HS-5 (cell line): Measurements from ENCODE around the gene COL6A2.
"Not testable (repeated sequence)": the region's sequence is repeated elsewhere in the genome, so short reads cannot be mapped to it uniquely, and the experiment has no call there.

Experiments used
- DNase-seq: peaks from one replicate; pipeline ENCODE4 v3.0.0-alpha.2; 2012; ENCODE audit warnings: low read depth

COL6A2 gene

DNA sequence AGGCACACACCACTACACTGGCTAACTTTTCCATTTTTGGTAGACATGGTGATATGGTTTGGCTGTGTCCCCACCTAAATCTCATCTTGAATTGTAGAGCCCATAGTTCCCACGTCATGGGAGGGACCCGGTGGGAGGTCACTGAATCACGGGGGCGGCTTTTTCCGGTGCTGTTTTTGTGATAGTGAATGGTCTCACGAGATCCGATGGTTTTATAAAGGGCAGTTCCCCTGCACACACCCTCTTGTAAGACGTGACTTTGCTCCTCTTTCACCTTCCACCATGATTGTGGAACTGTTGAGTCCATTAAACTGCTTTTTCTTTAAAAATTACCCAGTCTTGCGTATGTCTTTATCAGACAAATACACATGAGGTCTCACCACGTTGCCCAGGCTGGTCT lies 58.8 kb downstream of the COL6A2 start:
- no peak for DNase-seq

DNA sequence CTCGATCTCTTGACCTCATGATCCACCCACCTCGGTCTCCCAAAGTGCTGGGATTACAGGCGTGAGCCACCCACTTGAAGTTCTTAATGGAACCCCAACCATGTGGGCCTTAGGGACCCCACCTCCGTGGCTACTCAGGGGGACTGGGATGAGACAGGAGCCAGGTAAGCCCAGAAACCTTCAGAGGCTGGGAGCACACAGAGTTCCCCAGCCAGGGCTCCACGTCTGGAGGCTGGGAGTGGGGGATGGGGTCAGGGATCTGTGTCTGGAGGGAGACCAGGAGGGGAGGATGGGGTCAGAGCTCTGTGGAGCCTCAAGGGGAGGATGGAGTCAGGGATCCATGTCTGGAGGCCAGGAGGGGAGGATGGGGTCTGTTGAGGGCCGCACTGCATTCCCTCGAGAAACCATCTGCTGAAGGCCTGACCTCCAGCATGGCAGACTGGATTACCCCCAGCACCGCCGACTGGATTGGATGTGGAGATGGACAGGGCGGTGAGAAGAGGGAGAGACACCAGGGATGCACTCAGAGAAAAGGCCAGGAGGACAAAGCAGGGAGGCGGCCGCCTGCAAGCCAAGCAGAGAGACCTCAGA lies 59.6 kb downstream of the COL6A2 start:
- no peak for DNase-seq

GRCh38 chr21:46157987-46158451 lies 60.1 kb downstream of the COL6A2 start:
- DNase-seq: no peak

DNA sequence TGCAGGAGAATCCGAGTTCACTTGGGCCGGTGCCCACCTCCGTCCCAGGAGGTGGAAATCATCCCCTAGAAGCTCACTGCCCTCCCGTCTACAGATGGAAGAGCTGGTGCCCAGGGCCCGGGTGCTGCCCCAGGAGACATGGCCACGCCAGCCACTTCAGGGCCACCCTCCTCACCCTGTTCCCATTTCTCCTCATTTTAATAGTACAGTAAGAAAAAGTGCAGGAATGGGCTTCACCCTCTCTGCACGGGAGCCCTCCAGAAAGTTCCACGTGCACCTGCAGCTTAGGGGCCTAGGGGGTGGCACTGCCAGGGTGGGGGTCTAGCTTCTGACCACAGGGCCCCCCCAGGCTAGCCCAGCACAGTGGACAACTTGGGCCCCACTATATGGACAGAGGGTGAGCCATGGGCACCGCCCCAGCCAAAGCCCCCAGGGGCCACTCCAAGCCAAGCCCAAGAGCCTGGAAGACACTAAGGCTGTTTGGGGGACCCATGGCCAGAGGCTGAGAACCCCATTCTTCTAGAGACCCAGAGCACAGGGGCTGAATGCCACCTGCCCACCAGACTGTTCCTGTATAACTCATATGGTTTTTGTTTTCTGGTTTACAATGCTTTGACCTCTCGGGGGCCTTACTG lies 60.9 kb downstream of the COL6A2 start:
- no peak for DNase-seq

GRCh38 chr21:46159390-46159789 lies 61.5 kb downstream of the COL6A2 start:
- no peak for DNase-seq

DNA sequence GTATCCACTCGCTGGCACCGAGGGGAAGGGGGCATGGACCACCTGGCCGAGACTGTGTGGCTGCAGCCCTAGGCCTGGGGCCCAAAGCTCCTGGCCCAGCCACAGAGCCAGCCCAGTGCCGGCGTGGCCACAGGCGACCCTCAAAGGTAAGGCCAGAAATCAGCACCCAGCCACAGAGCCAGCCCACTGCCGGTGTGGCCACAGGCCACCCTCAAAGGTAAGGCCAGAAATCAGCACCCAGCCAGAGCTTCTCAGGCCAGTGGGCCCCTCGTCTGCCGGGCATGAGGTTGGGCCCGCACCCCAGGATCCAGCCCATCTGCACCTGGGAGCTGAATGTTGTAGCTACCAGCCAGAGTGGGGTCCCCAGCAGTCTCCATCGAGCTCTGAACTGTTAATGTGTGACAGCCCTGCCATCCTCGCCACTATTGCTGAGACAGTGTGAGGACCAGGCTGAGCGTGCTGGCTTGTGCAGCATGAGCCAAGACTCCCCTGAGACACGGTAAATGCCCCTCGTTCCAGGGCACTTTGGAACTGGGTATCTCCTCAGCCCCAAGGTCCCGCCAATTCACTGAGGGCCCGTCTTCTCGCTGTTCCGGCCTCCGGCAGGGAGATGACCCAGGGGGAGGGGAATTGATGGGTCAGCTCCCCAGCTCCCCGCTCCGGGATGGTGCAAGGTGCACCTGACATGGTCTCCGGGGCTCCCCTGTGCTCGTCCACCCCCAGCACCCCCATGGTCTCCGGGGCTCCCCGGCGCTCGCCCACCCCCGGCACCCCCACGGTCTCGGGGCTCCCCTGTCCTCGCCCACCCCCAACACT lies 62.1 kb downstream of the COL6A2 start:
- DNase-seq: no peak

- no peak for DNase-seq
Measured at GRCh38 chr21:46160657-46160906, 62.7 kb downstream of the COL6A2 start.

DNA sequence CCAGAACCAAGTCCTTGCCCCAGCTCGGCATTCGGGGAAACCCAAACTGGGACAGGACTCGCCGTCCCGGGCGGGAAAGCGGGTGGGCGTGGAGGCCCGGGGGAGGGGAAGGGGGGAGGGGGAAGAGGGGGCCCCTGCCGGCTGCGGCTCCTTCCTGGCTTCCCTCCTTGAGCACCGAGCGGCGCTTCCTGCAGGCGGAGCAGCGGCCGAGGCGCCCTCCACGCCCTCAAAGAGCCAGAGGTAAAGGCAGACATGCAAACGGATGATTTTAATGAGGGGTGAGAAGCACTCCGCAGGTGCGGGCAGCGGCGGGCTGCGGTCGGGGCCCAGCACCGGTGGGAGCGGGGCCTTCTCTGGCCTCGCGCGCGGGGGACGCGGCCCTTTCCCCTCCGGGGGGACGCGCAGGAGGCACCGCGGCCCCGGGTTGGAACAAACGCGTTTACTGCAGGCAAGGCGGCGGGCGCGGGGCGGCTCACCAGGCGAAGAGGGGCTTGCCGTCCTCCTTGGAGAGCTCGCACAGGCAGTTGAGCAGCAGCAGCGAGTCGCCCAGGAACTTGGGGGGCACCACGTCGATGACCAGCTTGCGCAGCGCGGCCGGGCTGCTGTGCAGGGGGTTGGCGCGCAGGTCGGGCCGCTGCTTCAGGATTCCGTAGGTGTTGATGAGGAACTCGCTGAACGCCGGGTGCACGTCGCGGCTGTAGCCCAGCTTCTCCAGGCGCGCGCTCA lies 63.2 kb downstream of the COL6A2 start:
- no peak for DNase-seq

GRCh38 chr21:46161633-46162592 lies 64.0 kb downstream of the COL6A2 start:
- no peak for DNase-seq

GRCh38 chr21:46163380-46163779 lies 65.5 kb downstream of the COL6A2 start:
- DNase-seq: no peak

- no peak for DNase-seq
Measured at GRCh38 chr21:46165098-46165497, 67.2 kb downstream of the COL6A2 start.

- no peak for DNase-seq
Measured at GRCh38 chr21:46168238-46168637, 70.3 kb downstream of the COL6A2 start.

- DNase-seq: no peak
Measured at GRCh38 chr21:46168659-46169386, 70.9 kb downstream of the COL6A2 start.

DNA sequence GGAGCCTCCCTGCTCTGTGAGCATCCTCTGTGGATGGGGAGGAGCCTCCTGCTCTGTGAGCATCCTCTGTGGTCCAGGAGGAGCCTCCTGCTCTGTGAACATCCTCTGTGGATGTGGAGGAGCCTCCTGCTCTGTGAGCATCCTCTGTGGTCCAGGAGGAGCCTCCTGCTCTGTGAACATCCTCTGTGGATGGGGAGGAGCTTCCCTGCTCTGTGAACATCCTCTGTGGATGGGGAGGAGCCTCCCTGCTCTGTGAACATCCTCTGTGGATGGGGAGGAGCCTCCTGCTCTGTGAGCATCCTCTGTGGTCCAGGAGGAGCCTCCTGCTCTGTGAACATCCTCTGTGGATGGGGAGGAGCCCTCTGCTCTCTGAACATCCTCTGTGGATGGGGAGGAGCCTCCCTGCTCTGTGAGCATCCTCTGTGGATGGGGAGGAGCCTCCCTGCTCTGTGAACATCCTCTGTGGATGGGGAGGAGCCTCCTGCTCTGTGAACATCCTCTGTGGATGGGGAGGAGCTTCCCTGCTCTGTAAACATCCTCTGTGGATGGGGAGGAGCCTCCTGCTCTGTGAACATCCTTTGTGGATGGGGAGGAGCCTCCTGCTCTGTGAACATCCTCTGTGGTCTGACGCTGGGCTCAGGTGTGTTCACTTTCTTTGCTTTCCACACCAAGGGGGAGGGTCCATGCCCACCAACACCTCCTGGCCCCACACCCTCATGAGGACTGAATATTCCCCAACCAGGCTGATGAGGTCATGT lies 72.7 kb downstream of the COL6A2 start:
- not testable (repeated sequence) for DNase-seq

GRCh38 chr21:46171585-46171984 lies 73.7 kb downstream of the COL6A2 start:
- DNase-seq: no peak

DNA sequence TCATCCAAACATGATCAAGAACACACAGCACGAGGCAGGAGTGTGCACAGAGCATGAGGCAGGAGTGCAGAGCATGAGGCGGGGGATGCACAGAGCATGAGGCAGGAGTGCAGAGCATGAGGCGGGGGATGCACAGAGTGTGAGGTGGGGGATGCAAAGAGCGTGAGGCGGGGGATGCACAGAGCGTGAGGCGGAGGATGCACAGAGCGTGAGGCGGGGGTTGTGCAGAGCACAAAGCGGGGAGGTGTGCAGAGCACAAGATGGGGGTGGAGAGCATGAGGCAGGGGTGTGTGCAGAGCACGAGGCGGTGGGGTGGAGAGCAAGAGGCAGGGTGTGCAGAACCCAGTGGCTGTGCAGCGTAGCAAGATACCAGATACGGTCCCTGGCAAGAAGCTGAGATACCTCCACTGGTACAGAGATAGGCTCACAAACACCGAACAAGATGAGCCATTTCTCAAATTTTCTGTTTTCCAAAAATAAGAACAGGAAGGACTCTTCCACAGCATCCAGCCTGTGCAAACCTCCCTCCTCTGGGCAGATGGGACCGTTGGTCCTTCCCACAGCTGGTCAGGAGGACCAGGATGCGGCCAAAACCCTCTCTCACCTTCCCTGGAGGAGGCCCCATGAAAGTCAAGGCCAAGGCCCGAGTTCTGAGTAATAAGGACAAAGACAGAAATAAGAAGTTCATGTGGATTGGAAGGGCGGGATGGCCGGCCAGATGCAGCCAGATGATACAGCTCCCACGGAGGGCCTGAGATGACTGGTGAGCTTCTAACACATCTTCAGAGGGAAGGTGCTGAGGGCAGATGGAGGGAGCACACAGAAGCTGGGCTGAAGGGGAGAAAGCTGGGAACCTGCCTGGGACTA lies 74.3 kb downstream of the COL6A2 start:
- DNase-seq: no peak

DNA sequence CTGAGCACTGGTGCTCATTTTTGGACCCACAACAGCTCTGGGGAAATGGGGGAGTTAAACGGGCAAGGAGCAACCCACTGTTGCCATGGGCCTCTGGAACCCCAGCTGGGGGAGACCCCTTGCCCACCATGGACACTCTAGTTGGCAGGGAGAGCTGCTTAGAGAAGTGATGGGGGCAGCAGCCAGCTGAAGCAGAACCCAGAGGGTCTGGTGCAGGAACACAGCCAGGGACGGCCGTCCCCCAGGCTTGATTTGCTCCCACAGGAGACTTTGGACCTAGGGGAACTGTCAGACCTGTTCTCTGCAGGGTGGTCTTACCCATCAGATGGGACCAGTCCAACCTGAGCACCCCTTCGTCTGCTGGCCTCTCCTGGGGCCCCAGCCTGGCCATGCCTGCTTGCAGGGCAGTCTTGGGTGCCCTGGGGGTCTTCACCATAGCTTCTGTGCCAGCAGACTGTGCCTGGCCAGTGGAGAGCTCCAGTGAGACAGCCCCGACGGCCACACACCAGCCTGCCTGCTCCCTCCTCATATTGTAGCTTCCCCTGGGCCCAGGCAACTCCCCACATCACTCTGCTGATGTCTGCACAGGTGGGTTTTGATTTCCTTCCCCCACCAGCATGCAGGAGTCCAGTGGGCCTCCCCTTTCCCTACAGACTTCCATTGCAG lies 75.1 kb downstream of the COL6A2 start:
- no peak for DNase-seq

- no peak for DNase-seq
Measured at GRCh38 chr21:46173573-46173972, 75.7 kb downstream of the COL6A2 start.
